ENCODE measurements around the gene PRSS12.

- no peak for TF ChIP-seq CTCF (conservative IDR thresholded peaks at IDR 0.05; ENCODE audit: low read length)
- TF ChIP-seq EZH2phosphoT487 (IDR thresholded peaks at IDR 0.05; ENCODE audit: borderline replicate concordance, low read depth, low read length): no peak
Observed at GRCh38 chr4:118279328-118279727, 73.5 kb downstream of the PRSS12 start.
